ENCODE results near the gene JTB. TPM values are rescaled to one million over a fixed set of nuclear protein-coding genes. Genes with fewer than 3 reads are reported as not detected.

JTB gene
- total and polyA plus RNA-seq, 2 donors (not counting 1 experiment from before 2014, with no cell fraction given) = 106 to 159 TPM

DNA sequence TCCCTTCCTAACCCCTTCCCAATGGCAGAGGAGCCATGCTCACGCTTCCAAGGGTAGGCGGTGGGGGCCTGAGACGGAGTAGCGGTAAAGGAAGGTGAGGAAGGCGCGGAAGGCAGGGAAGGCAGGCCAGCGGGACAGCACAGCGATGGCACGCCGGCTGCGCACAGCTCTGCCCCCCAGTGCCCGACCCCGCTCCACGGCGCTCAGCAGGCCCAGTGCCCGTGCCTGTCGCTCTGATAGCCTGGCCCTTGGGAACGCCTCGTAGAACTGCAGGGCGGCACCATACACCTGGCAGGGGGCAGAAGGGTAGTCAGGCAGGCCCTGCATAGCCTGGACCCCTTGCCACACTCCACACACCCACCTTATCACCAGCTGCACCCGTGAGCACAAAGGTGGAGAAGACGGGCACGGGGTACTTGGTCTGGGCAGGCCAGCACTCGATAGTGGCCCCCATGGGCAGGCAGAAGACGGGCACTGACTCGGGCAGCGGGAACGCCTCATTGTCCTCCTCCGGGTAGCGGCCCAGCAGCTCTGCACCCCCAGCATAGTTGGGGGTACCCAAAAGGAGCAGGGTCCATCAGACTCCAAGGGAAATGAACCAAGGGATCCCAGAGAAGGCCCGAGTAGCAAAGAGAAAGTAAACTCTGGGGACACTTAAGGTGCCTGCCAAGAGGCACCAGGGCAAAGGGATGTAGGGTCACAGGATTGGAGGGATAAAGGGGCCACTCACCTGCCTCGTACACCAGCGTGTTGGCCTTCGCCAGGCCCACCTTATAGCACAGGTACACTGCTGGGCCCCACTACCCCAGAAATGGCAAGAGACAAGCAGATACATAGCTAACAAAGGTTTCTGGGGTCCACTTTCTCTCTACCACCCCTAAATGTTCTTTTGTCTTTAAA lies 35.4 kb downstream of the JTB start:
- CTCF ChIA-PET = no interaction called here
- ATAC-seq (ENCODE audit: low read depth) (no peak), DNase-seq (no peak)
- Histone ChIP-seq H3K27ac (ENCODE audit: low read length in 2 of 2) (peak overlapping the region in 1 of 2 donors; percentile 51), H3K4me1 (ENCODE audit: control insufficient read depth in 2 of 2, insufficient read depth in 2 of 2, low read length in 2 of 2) (peaks cover 22 to 36% of the 10 kb centered on the region in 2 donors), H3K9ac (ENCODE audit: low read length) (no peak overlapping the region), H3K27me3 (replicated peaks in 1 of 4; ENCODE audit: control extremely low read depth in 1 of 4, control insufficient read depth in 3 of 4, insufficient read depth in 4 of 4, low read length in 3 of 4) (no peaks in the 10 kb centered on the region), H3K36me3 (replicated peaks in 1 of 2; ENCODE audit: control extremely low read depth in 1 of 2, control insufficient read depth in 1 of 2, extremely low read depth in 1 of 2, insufficient read depth in 2 of 2, low read length in 1 of 2) (peaks cover 17 to 65% of the 10 kb centered on the region in 2 experiments), H4K20me1 (ENCODE audit: control insufficient read depth, insufficient read depth, low read length, poor library complexity, severe bottlenecking) (peaks cover 47% of the 10 kb centered on the region), H2AFZ (ENCODE audit: insufficient read depth, low read depth, low read length, poor library complexity, severe bottlenecking) (no peak overlapping the region), H3K4me3 (ENCODE audit: control extremely low read depth in 1 of 5, extremely low read depth in 1 of 5, insufficient read depth in 1 of 5, low read depth in 2 of 5, low read length in 4 of 5) (no peak overlapping the region), H3K9me3 (ENCODE audit: control extremely low read depth in 1 of 3, control insufficient read depth in 2 of 3, insufficient read depth in 1 of 3, low read length in 2 of 3) (no peaks in the 10 kb centered on the region), H3K4me2 (replicated peaks; ENCODE audit: low read depth, low read length, poor library complexity, severe bottlenecking) (no peak overlapping the region), H3K79me2 (ENCODE audit: control insufficient read depth, insufficient read depth, low read length) (peaks cover 57% of the 10 kb centered on the region)
- POLR2A ChIA-PET = no interaction called here
- no peak for TF ChIP-seq EZH2 (IDR thresholded peaks at IDR 0.05; ENCODE audit: borderline replicate concordance, insufficient read depth, low read depth, low read length, poor library complexity, severe bottlenecking)
- TF ChIP-seq, protein P1, sequence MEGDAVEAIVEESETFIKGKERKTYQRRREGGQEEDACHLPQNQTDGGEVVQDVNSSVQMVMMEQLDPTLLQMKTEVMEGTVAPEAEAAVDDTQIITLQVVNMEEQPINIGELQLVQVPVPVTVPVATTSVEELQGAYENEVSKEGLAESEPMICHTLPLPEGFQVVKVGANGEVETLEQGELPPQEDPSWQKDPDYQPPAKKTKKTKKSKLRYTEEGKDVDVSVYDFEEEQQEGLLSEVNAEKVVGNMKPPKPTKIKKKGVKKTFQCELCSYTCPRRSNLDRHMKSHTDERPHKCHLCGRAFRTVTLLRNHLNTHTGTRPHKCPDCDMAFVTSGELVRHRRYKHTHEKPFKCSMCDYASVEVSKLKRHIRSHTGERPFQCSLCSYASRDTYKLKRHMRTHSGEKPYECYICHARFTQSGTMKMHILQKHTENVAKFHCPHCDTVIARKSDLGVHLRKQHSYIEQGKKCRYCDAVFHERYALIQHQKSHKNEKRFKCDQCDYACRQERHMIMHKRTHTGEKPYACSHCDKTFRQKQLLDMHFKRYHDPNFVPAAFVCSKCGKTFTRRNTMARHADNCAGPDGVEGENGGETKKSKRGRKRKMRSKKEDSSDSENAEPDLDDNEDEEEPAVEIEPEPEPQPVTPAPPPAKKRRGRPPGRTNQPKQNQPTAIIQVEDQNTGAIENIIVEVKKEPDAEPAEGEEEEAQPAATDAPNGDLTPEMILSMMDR (IDR thresholded peaks at IDR 0.05) = no peak
- H3K4me3 Mint-ChIP-seq = no peak overlapping the region
- no peaks in the 10 kb centered on the region for H3K27me3 Mint-ChIP-seq
- peaks cover 40% of the 10 kb centered on the region for H3K4me1 Mint-ChIP-seq
- no peaks in the 10 kb centered on the region for H3K9me3 Mint-ChIP-seq (ENCODE audit: insufficient read depth)
- intact Hi-C loops (cut with micrococcal nuclease) = no loop called here
- WGBS (ENCODE audit: insufficient coverage) = 97% methylated on average over 34 of the region's 34 CpGs
- H3K27ac Mint-ChIP-seq = no peak overlapping the region

DNA sequence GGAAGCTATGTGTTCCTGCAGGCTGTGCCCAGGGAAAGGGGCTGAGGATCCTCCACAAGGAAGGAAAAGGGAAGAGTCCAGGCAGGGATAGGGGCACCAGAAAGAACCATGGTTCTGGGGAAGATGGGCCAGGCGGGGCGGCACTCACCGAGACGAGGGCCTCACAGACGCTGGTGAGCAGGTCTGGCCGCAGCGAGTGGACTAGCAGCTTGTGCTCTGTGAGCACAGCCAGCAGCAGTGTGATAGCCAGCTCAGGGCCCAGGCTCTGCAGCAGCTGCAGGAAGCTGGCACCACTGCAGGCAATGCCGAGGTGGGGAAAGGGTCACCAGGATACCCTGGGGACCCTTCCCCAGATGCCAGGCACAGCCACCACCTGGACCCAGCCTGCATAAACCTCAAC lies 36.7 kb downstream of the JTB start:
- peaks cover 21 to 78% of the 10 kb centered on the region in 2 experiments for H3K36me3 ChIP-seq (replicated peaks in 1 of 2; ENCODE audit: control extremely low read depth in 1 of 2, control insufficient read depth in 1 of 2, extremely low read depth in 1 of 2, insufficient read depth in 2 of 2, low read length in 1 of 2)
- H3K4me2 ChIP-seq (replicated peaks; ENCODE audit: low read depth, low read length, poor library complexity, severe bottlenecking) = no peak overlapping the region
- H3K79me2 ChIP-seq (ENCODE audit: control insufficient read depth, insufficient read depth, low read length) = peaks cover 69% of the 10 kb centered on the region
- H3K4me3 ChIP-seq (ENCODE audit: control extremely low read depth in 1 of 5, extremely low read depth in 1 of 5, insufficient read depth in 1 of 5, low read depth in 2 of 5, low read length in 4 of 5) = no peak overlapping the region
- H3K27me3 ChIP-seq (replicated peaks in 1 of 4; ENCODE audit: control extremely low read depth in 1 of 4, control insufficient read depth in 3 of 4, insufficient read depth in 4 of 4, low read length in 3 of 4) = no peaks in the 10 kb centered on the region
- intact Hi-C loops (cut with micrococcal nuclease) = no loop called here
- H3K4me1 Mint-ChIP-seq = peaks cover 35% of the 10 kb centered on the region
- H2AFZ ChIP-seq (ENCODE audit: insufficient read depth, low read depth, low read length, poor library complexity, severe bottlenecking) = no peak overlapping the region
- TF ChIP-seq, protein P1 (IDR thresholded peaks at IDR 0.05) = no peak
- no peak for TF ChIP-seq EZH2 (IDR thresholded peaks at IDR 0.05; ENCODE audit: borderline replicate concordance, insufficient read depth, low read depth, low read length, poor library complexity, severe bottlenecking)
- H3K27ac Mint-ChIP-seq = peak overlapping the region; percentile 60
- peaks cover 55% of the 10 kb centered on the region for H4K20me1 ChIP-seq (ENCODE audit: control insufficient read depth, insufficient read depth, low read length, poor library complexity, severe bottlenecking)
- H3K27me3 Mint-ChIP-seq = no peaks in the 10 kb centered on the region
- H3K27ac ChIP-seq (ENCODE audit: low read length in 2 of 2) = no peak overlapping the region
- no peak for DNase-seq
- H3K9me3 ChIP-seq (ENCODE audit: control extremely low read depth in 1 of 3, control insufficient read depth in 2 of 3, insufficient read depth in 1 of 3, low read length in 2 of 3) = no peaks in the 10 kb centered on the region
- CTCF ChIA-PET = interaction anchor here (1.3 kb wide), 1 partner anchor 26 kb away, joined by 3 read pairs; no protein-coding TSS in a partner anchor
- POLR2A ChIA-PET = no interaction called here
- ATAC-seq (ENCODE audit: low read depth) = no peak
- H3K4me1 ChIP-seq (ENCODE audit: control insufficient read depth in 2 of 2, insufficient read depth in 2 of 2, low read length in 2 of 2) = peaks cover 17 to 31% of the 10 kb centered on the region in 2 donors
- no peaks in the 10 kb centered on the region for H3K9me3 Mint-ChIP-seq (ENCODE audit: insufficient read depth)
- no peak overlapping the region for H3K9ac ChIP-seq (ENCODE audit: low read length)
- WGBS (ENCODE audit: insufficient coverage) = 96% methylated on average over 8 of the region's 8 CpGs
- H3K4me3 Mint-ChIP-seq = no peak overlapping the region
